Activated CD4-positive, alpha-beta T cell treated with anti-CD3 and anti-CD28 coated beads, Interleukin-2, amount 50 U/mL, for 48 hours (primary cell): ENCODE results near the gene NXPE2.
"Not testable (repeated sequence)": the region's sequence is repeated elsewhere in the genome, so short reads cannot be mapped to it uniquely, and the experiment has no call there.

Source experiments
- DNase-seq, 2 experiments: peaks; one replicate each; pipeline ENCODE4 v3.0.0-alpha.2; 2020

NXPE2 gene

DNA sequence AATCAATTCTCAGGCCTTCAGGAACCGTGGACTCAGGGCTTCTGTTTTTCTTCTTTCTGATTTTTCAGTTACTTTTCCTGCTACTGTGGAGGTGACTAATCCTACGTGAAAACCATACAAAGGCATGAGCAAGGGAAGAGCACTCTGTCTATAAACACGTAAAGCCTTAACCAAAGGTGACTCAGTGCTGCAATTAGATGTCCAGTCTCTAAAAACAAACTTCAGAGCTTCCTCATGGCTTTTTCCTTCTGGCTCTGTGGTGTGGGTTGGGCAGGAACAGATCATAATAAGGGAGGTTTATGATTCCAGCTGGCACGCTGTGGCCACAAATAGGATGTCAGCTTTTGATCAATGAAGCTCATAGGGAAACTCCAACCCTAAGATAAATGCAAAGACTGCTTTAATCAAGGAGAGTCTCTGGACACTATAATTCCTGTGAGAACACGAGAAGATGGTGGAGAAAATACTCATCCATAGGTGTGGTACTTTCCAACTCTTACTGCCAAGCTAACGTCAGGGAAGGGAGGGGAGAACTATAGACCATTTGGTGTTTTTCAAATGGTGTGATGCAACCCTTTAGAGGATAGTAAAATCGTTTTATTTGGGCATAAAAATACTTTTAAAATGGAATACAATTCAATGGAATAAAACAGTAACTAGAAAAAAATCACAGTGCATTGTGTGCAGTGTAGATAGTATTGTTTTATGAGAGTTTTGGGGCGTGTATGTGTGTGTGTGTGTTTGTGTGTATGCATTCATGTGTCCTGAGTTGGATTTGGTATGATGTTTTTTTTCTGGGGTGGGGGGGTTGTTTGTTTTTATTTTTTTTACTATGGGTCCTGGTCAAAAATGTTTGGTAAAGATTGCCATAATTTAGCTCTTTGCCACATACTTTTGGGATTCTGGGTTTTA lies at the start of gene NXPE2:
TSS of gene NXPE2 (plus strand) at position 403 of the 912 bp plus-strand sequence. CDS start at position 452, 49 bp downstream.
- DNase-seq = no peak

DNA sequence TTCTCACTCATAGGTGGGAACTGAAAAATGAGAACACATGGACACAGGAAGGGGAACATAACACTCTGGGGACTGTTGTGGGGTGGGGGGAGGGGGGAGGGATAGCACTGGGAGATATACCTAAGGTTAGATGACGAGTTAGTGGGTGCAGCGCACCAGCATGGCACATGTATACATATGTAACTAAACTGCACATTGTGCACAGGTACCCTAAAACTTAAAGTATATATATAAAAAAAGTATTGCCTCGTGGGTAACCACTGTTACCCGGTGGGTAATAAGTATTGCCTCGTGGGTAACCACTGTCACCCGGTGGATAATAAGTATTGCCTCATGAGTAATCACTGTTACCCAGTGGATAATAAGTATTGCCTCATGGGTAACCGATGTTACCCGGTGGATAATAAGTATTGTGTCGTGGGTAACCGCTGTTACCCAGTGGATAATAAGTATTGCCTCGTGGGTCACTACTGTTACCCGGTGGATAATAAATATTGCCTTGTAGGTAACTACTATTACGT lies 46.8 kb upstream of the NXPE2 start:
- not testable (repeated sequence) for DNase-seq

DNA sequence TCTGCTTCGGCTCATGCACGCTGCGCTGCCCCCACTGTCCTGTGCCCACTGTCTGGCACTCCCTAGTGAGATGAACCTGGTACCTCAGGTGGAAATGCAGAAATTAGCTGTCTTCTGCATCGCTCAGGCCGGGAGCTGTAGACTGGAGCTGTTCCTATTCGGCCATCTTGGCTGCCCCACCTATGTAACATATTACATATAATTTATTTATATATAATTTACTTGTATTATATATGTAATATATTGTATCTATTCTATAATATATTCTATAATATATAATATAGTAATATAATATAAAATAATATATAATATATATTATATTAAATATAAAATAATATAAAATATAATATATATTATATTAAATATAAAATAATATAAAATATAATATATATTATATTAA lies 38.9 kb upstream of the NXPE2 start:
- DNase-seq = not testable (repeated sequence)

DNA sequence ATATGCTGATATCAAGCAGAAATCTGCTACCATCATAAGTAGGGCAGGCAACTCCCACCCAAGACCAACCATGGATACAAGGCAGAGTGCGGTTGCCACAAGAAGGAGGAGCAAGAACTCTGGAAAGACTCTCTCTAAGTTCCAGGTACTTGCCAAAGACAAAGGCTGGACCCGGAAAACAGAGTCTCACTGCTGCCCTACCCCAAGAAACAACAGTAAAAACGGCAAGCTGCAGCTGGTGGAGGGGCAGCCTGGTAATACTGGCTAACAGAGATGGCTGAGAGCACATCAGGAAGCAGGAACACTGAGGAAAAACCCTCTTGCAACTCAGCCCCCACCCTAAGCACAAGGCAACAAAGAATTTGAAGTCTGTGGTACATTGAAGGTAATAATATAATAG lies 27.7 kb upstream of the NXPE2 start:
- no peak for DNase-seq

DNA sequence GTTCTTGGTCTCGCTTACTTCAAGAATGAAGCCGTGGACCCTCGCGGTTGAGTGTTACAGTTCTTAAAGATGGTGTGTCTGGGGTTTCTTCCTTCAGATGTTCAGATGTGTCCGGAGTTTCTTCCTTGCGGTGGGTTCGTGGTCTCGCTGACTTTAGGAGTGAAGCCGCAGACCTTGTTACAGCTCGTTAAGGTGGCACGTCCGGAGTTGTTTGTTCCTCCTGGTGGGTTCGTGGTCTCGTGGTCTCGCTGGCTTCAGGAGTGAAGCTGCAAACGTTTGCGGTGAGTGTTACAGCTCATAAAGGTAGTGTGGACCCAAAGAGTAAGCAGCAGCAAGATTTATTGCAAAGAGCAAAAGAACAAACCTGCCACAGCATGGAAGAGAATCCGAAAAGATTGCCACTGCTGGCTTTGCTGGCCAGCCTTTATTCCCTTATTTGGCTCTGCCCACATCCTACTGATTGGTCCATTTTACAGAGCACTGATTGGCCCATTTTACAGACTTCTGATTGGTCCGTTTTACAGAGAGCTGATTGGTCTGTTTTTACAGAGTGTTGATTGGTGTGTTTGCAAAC lies 27.1 kb upstream of the NXPE2 start:
- DNase-seq = no peak

DNA sequence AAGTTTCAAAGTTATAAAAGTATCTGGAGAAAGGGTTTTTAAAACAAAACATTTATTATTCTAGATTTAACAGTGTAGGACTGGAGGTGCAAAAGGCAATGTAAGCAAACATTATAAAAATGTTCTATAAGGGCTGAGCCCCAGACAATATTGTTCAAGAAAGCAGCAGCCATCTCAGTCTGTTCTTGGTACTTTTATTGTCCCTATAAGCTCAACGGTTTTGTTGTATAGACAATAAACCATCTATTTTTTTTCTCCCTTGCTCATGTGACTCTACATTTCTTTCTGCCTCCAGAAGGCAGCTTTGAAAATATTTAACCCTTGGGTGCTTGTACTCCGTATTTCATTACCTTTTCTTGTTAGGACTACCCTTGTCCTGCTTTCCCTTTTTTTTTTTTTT lies 25.2 kb upstream of the NXPE2 start:
- DNase-seq = no peak

DNA sequence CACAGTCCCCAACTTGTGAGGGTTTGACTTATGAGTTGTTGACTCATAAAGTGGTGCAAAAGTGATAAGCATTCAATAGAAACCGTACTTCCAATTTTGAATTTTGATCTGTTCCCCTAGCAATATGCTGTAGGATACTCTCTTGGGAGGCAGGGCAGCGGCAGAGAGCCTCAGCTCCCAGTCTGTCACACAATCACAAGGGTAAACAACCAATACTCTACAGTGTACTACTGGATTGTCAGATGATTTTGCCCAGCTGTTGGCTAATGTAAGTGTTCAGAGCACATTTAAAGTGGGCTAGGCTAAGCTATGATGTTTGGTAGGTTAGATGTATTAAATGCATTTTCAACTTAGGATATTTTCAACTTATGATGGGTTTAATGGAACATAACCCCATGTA lies 13.7 kb upstream of the NXPE2 start:
- DNase-seq = no peak

DNA sequence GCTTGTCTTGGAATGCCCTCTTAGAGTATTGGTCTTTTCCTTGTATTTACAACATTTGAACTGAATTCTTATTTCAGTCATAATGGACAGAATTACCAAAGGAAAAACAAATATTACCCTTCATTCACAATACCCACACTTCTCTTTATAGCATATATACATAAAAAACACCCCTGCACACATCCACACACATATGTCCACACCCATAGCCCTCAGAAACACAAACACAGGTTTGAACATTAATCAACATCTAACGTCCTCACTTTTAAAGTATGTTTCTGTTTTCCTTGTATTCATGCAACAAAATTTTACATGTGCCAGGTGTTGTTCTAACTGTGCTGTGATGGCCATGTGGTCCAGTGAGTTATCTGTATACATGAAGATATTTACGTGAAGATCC lies 11.6 kb upstream of the NXPE2 start:
- no peak for DNase-seq

DNA sequence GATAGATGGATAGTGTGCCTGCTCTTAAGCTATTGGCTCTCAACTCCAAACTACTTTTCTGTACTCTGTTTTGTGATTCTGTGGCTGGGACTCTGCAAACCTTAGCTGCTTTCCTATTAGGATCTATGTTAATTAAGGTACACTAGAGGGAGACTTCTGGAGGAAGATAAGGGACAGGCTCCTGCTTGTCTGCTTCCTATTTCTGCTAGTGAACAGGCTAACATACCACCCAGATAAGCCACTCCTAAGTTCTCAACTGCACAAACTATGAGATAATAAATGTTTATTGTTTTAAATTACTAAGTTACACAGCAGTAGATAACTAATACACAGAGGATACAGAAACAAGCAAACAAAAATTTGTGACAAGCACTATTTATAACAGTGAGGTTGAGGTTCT lies 10.2 kb upstream of the NXPE2 start:
- DNase-seq = no peak

DNA sequence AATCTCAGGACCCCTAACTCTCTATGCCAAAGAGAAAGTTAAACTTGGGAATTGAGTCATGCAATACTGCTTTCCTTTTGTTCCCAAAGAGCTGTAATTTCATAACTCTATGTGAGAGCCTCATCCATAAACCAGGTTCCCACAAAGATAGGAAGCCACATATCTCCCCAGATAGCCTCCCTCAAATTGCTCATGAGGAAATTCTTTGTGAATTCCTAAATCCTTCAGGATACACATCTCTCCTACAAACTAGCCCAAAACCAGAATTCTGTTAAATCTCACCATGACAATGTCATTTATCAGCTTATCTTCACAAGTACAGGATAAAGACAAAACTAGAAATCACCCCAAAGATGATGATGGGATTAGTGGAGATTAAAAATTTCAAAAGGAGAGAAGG lies 4.7 kb upstream of the NXPE2 start:
- DNase-seq = no peak

DNA sequence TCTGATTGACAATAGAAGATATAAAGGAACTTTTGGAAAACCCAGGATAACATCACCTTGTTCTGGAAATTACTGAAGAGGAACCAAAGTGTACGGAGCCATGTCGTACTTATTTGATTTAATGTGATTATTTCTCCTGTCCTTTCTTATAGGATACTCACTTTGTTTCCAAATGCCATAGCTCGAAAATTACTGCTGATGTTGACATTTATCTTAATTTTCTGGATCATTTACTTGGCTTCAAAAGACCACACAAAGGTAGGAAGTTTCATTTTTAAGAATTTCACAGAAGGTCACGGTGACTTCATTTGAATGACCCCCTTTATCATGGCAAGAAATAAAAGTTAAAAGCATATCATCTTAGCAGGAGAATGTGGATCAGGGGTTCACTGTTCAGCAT lies 1.2 kb downstream of the NXPE2 start:
- no peak for DNase-seq

DNA sequence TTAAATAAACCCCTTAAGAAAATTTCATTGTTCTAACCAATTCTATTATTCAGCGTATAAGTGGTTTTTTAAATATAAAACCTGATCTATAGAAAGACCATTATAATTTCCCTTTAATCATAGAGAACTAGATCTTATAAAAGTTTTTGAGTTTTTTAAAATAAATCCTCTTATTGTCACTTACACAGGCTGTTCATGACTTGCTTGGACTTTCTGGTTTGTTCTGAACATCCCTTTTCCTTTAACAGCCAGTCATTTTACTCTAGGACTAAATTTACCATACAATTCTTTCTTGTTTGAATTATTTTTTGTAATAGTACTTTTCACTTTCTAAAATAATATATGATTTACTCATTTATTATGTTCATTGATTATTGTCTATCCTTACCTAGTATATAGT lies 4.7 kb downstream of the NXPE2 start:
- no peak for DNase-seq

DNA sequence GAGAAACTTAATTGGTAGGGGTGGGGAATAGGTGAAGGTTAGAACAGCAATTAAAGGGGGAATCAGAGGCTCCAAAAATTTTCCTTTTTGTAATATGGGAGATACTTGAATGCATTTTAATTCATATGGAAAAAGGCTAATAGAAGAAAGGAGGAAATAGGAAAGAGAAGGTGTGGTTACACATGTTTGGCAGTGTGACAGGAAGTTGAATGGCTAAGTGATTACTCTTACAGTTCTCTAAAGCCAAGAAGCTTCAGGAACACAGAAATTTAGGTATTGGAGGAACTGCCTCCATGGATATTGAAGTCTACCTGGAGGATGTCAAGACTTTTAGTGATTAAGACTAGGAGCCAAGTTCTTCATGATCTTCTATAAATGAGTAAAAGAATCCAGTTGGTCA lies 6.3 kb downstream of the NXPE2 start:
- DNase-seq = no peak

DNA sequence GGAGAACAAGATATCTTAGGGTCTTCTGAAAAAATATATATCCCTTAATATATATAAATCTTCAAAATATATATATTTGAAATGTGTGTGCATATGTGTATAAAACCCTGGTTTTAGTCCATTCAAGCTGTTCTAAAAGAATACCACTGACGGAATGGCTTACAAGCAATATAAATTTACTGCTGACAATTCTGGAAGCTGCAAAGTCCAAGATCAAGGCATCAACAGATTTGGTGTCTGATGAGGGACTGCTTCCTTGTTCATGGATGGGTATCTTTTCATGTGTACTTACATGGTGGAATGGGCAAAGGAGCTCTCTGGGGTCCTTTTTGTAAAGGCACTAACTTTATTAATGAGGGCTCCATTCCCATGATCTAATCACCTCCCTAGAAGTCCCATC lies 6.8 kb downstream of the NXPE2 start:
- DNase-seq = no peak

DNA sequence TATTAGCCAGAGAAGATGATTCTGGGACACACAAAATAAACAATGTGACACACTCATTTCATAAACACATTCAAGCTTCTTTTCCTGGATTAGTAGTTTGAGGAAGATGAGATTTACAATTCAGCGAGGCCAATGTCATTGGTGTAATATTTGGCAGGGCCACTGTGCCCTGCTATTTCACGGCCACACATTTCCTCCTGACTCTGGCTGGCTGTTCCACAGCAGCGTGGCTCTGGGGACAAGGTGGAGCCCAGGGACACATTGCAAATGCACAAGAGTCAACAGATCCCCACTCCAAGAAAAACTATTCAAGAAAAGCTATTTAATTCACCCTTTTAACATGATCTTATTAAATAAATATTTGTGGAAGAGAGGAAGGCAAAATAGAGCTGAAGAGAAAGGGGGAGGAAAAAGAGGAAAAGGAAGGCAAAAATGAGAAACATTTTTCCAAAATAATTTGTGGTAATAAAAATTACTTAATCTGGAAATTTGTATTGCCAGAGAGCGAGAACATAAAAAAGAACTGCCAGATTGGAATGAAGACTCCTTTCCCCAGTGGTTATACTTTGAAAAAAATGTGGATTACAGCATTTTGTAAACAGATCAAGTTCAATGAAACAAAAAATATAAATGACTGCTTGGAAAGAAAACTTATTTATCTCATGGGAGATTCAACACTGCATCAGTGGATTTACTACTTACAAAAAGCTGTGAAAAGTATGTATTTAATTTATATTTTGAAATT lies 27.1 kb downstream of the NXPE2 start:
- no peak for DNase-seq

DNA sequence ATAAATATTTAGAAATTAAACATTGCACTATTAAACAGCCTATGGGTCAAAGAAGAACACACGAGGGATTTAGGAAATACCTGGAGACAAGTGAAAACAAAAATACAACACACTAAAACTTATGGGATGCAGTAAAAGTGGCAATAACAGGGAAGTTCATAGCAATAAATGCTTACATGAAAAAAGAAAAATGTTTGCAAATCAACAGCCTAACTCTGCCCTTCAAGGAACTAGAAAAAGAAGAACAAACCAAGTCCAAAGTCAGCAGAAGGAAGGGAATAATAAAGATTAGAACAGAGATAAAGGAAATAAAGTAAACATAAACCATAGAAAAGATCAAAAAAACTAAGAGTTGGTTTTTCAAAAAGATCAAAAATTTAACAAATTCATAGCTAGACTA lies 31.6 kb downstream of the NXPE2 start:
- DNase-seq = no peak

DNA sequence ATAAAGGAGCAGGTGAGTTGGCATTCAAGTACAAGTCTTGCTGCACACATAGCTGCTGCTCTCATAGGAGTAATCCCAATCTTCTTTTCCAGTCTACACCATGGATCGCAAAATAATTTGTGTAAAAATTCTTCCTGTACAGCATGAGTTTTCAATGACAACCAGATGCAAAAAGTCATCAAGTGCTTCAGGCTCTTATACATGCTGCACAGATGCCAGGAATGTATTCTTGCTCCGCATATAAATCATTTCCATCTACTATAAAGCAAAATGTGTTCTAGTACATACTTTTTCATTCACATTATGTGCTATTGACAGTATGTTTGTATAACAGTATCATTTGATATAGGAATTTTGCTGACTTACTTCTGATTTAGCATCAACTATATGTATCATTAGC lies 35.4 kb downstream of the NXPE2 start:
- DNase-seq = no peak

DNA sequence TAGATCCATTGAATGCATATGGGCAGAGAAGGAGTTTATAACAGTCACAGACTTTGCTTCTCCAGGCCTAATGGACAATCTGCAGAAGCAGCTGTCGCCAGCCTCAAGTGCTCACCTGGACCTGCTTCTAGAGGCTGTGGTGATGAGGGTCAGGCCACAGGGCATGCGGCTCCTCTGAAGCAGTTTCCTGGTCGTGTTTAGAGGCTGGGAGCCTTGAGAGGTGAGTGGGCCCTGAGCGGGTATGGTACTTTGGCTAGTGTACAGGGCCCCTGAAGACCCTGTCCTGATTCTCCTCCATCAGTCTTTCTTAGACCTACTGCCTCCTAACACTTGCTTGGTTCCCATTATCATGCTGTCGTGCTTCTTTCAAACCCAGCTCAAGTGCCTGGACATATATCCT lies 41.2 kb downstream of the NXPE2 start:
- DNase-seq = no peak

DNA sequence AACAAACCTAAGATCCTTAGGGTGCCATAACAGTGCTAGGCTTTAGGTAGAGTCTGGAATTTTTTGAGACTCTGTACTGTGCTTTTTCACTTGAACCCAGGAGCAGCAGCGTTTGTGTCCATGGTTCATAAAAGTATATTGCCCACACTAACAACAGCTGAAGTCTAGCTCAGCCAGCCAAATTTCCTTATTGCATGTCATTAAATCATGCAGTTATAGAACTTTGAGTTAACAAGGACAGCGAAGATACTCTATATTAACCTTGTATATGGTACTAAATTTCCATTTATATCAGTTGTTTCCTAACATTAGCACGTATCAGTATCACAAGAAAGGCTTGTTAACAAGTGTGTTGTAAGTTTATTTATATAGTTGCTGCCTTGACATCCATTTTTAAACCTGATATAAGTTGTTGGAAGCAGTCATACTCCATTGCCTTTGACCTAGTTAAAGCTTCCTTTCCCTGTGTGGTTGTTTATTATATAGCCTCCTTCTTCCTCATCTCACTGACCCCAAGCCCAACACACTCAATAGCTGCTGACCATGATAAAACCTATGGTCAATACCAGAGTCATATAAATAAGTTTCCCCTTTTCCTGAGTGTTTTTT lies 46.7 kb downstream of the NXPE2 start:
- no peak for DNase-seq

DNA sequence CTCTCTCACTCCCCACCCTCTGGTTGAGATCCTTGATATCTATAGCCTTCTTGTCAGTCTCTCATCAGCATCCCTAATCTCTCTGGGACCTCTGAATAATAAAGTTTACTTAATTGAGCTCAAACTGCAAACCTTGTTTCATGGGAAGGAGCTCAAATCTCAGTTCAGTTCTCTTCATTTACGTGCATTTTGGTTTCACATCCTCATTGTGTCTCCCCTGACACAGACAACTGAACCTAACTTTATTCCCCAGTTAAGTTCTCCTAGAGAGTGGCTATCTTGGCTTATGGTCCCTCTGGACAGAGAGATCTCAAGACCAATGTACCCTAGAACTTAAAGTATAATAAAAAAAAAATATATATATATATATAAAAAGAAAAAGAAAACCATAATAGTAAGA lies 47.3 kb downstream of the NXPE2 start:
- DNase-seq = no peak

DNA sequence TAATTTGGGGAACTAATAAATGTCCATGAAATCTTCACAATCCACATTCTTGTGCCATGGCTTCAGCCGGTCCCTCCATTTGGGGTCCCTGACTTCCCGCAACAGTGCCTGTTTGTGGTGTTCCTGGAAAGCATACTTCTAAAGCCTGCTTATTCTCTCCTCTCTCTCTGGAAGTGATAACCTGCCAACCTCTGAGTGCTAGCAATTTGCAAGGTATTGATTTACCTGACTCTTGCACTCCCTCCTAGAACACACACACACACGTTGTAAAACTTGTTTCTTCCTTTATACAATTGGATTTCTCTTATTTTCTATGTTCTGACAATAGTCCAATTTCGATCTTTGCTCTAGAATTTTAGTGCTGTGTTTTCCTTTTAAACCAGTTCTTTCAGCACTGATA lies 58.5 kb downstream of the NXPE2 start:
- DNase-seq = no peak

DNA sequence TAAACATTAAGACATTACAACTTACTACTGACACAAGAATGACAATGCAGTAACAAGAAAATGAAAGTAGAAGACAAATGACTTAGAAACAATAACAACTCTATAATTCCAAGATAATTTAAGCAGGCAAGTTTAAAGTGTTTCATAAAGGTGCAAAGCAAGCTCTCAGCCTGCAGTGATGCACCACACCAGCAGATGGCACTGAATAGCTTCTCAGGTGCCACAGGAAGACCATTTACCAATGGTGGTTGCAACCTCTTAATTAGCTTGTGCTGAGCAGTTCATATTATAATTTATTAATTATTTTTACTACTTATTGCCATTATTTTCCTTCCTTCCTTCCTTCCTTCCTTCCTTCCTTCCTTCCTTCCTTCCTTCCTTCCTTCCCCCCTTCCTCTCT lies 60.6 kb downstream of the NXPE2 start:
- DNase-seq = peak; percentile 41 to 48

DNA sequence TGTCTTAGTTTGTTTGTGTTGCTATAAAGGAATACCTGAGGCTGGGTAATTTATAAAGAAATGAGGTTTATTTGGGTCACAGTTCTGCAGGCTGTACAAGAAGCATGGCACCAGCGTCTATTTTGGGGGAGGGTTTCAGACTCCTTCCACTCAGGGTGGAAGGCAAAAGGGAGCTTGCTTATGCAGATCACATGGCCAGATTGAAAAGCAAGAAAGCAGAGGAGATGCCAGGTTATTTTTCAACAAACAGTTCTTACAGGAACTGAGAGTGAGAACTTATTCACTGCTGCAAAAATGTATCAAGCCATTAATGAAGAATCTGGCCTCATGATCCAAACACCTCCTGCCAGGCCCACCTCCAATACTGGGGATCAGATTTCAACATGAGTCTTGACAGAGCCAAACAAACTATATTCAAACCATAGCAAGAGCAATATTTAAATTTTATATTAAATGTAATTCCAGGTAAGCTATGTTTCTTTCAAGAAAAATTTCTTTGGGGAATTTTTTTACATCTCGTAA lies 66.9 kb downstream of the NXPE2 start:
- DNase-seq = no peak
